ENCODE measurements around the gene LIPJ.

LIPJ gene

GRCh38 chr10:88586462-88586861 lies at the start of gene LIPJ:
Gene LIPJ, plus strand, starts transcription at chr10:88586762. Its CDS starts 3,926 bp downstream, at chr10:88590688.
- no peak for DNase-seq

DNA sequence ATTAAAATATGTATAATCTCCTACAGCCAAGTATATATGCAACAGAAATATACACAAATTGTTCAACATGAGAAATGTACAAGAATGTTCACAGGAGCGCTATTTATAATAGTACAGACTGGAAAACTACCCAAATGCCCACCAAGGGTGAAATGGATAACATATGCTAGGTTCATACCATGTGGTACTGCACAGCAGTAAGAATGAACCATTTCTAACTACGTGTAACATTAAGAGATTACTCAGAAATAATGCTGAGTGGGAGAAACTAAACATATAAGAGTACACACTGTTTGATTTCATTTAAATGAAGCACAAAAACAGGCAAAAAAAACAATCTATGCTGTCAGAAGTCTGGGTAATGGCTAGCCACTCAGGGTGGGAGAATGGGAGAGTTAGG lies 49.2 kb upstream of the LIPJ start:
- no peak for DNase-seq

GRCh38 chr10:88538048-88538447 lies 48.5 kb upstream of the LIPJ start:
- no peak for DNase-seq

GRCh38 chr10:88540351-88540750 lies 46.2 kb upstream of the LIPJ start:
- no peak for DNase-seq

DNA sequence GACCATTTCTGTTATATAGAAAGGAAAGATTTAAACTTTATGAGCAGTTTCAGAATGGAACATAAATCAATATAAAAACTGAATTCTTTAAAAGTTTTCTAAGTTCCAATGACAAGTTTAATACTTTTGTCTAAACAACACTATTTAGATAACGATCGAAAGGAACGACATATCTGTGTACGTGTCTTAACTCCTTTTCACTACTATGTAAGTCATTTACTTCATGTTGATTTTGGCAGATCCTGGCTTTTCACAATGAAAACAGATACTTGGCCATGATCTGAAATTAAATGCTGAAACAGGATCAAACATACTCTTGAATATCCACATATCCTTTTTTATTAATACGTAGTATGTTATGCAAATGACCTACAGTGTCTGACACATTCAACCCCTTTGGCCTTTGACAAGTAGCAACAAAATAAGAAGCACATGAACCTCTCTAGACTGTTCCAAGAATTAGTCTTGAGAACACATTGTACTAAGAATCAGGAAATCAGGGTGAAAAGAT lies 45.4 kb upstream of the LIPJ start:
- no peak for DNase-seq

DNA sequence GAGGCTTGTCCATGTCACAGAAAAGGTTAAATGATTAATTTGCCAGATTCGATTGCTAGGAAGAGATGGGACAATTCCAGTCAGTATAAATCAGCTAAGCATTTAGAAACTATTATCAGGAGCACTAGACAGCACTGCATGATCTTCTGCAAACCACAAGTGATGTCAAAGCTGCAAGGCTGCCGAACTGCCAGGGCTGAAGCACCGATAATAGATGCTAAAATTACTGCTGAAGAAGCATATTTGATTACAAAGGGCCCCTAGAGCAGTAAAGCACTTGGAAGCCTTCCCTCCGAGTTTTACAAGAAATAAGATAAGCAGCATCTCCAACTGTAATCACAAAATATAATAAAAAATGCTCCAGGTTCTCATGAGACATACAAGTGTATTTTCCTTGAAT lies 44.0 kb upstream of the LIPJ start:
- no peak for DNase-seq

DNA sequence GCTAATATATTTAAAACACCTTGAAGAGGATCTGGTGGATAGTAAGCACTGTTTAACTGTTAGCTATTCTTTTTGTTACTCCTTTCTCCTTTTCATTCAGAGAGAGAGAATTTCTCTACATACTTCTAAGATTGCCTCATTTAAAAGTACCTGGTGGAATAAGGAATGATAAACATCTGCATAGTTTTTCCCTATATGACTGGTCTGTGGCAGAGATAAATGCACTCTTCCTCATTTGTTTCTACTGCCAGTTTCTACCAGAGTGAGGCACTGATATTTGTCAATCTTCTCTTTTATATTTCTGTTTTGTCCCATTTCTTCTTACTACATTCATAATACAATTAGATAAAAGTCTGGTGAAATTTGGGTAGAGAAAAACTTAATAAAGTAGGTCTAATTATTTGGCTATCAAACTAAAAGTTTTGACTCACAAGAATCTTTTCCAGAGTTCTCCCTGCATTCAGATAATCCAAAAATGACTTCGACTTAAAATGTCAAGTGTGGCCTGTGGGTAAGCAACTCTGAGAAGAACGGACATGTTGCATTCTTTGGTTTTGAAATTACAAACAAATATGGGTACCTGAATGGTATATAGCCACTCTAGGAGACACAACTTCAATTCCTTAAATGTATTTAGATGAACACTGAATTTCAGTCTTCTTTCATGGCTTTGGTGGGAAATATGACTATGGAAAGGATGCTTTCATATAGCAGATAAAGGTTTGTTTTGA lies 42.3 kb upstream of the LIPJ start:
- no peak for DNase-seq

- DNase-seq, result no peak
Measured at GRCh38 chr10:88545359-88545758, 41.2 kb upstream of the LIPJ start.

DNA sequence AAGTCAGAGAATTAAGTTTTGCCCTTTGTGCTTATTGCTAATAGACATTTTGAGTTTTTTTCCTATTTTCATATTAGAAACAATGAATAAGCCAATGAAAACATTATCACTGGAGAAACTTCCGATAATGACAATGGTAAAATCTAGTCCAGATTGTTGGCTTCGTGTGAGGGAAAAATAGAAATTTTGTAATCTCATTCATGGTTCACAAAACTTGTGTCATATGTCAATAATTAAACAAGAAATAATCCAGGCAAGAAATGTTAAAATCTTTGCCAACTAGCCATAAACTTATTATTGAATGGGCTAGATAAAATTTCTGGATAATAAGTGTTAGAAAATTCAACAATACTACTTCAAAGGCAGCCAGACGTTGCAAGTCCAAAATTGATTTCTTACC lies 40.1 kb upstream of the LIPJ start:
- DNase-seq, result no peak

DNA sequence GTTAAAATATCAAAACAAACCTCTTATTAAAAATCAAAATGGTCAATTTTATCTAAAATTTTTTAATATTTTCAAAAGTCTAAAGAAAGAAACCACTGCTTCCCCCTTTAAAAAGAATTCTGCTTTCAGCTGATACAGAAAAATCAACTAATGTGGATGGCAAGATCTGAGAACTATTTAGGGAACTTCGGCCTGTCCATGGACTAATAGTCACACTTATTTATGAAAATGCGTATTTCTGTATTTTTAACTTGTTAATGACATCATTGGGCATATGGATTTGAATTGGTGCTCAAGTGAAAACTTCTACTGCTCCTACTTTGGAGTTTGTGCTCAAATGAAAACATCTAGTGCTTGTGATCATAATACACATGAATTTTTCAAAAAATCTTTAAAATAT lies 35.3 kb upstream of the LIPJ start:
- no peak for DNase-seq

GRCh38 chr10:88553116-88553752 lies 33.3 kb upstream of the LIPJ start:
- DNase-seq, result peak; percentile 18

GRCh38 chr10:88555190-88555908 lies 31.2 kb upstream of the LIPJ start:
- no peak for DNase-seq

DNA sequence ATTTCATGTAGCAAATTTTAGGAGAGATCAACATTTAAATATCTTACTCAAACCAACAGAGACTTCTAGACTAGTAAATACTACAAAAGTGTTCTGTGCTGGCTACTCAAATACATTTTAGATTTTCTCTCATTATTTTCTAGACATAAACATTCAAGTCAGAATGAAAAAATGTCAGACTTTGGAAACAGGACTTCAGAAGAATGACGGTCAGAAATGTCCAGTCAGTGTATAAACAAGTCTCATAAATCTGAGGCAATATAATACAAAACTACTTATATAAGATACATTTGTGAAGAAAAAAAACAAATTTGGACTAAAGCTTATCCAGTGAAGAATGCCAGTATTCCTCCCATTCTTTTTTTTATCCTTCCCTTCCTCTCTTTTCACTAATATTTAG lies 29.3 kb upstream of the LIPJ start:
- DNase-seq, result no peak

DNA sequence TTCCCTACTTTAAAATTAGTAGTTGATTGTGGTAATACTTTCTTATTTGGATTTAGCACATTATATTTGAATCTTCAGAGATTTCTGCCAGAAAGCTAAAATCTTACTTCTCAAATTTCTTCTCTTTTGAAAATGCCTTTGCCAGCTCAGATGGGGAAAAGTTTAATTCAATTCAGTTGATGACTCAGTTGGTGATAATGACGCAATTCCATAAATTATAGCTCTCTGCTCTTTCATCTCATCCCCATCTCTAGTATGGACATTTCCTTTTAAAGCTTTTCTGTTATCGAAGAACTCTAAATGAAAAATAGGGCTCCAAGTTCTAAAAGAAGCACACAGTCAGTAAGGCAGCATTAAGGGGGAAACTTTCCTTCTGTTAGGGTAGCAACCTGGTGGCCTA lies 28.9 kb upstream of the LIPJ start:
- no peak for DNase-seq

DNA sequence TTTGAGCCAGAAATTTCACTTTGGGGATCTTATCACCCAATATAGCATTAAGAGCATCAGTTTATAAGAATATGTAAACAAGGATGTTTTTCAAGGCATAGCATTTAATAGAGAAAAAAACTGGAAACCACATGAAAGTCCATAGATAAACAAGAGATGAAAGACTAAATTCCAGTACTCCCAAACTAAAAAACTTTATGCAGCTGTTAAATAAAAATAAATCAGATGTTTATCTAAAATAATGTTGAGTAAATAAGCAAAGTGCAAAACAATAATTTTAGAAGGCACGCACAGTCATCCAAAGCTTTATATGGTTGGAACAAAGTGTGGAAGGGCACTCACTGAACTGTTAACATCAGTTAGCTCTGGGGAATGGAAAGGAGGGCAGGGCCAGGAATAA lies 24.4 kb upstream of the LIPJ start:
- DNase-seq, result no peak

DNA sequence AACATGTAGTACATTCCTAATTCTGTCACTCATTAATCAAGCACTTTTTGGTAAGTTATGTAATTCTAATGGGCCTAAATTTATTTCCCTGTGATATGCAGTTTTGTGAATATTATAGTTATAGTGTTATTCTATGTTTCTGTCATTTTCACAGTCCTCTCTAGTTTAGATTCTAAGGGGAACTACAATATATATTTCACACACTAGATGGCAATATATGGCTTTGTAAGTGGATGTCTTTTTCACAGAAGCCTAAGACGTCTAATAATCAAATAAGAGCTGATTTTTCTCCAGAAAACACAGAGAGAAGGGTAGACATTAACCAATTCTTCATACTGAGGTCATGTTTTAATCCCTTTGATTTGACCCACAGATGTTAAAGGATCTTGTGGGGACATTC lies 21.5 kb upstream of the LIPJ start:
- DNase-seq, result no peak

GRCh38 chr10:88582411-88582805 lies 4.2 kb upstream of the LIPJ start:
- DNase-seq, result no peak

DNA sequence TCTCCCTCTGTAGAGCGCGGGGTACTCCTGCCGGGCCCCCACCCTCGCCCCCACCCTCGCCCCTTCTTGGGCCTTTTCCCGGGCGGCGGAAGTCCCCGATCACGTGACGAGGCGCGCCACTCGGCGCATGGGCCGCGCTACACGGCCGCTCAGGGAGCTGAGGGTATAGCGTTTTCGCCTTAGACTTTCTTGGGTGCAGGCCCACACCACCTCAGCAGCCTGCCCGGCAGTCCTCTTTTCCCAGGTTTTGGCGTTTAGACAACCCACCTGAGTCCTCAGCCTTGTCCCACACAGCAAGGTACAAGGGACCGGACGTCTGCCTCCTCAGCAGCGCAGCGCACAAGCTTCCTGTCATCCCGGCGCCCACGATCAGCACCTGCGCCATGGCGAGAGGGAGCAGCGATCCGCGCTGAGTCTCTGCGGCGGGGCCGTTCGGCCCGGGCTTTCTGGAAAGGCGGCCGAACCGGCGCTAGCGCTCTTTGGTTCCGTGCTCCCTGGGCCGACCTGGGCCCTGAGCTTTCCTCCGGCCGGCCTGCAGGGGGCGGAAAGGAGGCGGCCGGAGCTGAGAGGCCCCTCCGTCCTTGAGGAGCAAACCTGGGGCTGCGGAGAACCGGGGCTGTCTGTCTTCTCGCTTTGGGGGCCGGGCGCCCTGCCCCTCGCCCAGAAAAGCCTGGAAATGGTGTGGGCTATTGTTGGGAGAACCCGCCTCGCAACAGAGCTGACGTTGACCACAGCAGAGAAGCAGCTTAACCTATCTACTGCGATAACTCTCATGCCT lies 3.6 kb upstream of the LIPJ start, which contains the start of gene RNLS:
TSS of gene RNLS (minus strand) at position 513 of the 778 bp plus-strand sequence.
- no peak for DNase-seq

DNA sequence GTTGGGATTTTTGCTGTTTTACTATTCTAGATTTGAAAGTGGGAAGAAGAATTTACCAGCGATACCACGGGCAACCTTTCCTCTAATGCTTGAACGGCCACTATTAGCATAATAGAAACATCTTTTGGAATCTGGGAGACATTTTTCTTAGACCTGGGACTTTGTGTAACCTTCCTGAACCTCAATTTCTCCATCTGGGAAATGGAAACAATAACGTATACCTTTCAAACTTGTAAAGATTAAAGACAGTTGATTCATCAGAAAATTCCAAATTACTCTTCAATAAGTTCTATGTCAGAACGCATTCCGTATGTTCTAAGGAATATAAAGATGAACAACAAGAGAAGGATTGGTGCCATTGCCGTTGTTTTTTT lies 3.0 kb upstream of the LIPJ start:
- DNase-seq, result no peak

- no peak for DNase-seq
Measured at GRCh38 chr10:88592381-88592780, 5.8 kb downstream of the LIPJ start.

DNA sequence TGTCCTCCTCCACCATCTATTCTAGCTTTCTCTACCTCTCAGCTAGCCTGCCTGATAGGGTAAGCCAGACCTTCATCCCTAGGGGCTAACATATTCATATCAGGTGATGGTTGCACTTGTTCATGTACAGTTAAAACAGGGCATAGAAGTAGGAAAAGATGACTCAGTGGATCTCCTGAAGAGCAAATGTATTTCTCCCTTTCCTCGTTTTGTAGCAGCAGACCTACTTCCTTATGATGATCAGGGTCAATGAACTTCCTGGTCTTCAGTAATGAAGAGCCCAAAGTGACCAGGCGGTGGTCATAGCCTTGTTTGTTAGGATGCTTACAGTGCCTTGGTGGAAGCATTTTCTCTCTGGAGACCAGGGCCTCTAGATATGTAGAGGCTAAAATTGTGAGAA lies 6.3 kb downstream of the LIPJ start:
- no peak for DNase-seq

- DNase-seq, result no peak
Measured at GRCh38 chr10:88594482-88594881, 7.9 kb downstream of the LIPJ start.

- DNase-seq, result no peak
Measured at GRCh38 chr10:88598055-88598454, 11.5 kb downstream of the LIPJ start.
